Neural progenitor cell (in vitro differentiated cells): Measurements from ENCODE around the gene SNX8. TPM values are rescaled to one million over a fixed set of nuclear protein-coding genes. Genes with fewer than 3 reads are reported as not detected.

Experiments
- DNase-seq: peaks from one replicate; pipeline ENCODE4 v3.0.0-alpha.2; 2016; ENCODE audit warnings: low spot score
- H2AFZ ChIP-seq: fragments of 200-600 bp; sonication (generic); replicated peaks from 2 replicates; pipeline ENCODE4 v1.6.1; 2016; ENCODE audit warnings: antibody characterized with exemption
- H3F3A ChIP-seq: fragments of 200-600 bp; sonication (generic); 2 replicates; pipeline ENCODE4 v1.6.1; 2016; ENCODE audit warnings: antibody characterized with exemption, low read depth
- H3K27ac ChIP-seq: fragments of 200-600 bp; sonication (generic); 2 replicates; pipeline ENCODE4 v1.5.1; 2016; ENCODE audit warnings: mild to moderate bottlenecking
- H3K27me3 ChIP-seq: fragments of 200-600 bp; sonication (generic); 2 replicates; pipeline ENCODE4 v1.6.1; 2016; ENCODE audit warnings: mild to moderate bottlenecking, moderate library complexity
- H3K36me3 ChIP-seq: fragments of 200-600 bp; sonication (generic); 2 replicates; pipeline ENCODE4 v1.5.1; 2016
- H3K4me1 ChIP-seq: fragments of 200-600 bp; sonication (generic); 2 replicates; pipeline ENCODE4 v1.6.1; 2016; ENCODE audit warnings: mixed run types
- H3K4me2 ChIP-seq: fragments of 200-600 bp; sonication (generic); 2 replicates; pipeline ENCODE4 v1.6.1; 2016
- H3K4me3 ChIP-seq: fragments of 200-600 bp; sonication (generic); 2 replicates; pipeline ENCODE4 v1.5.1; 2016
- H3K79me2 ChIP-seq: fragments of 200-600 bp; sonication (generic); 2 replicates; pipeline ENCODE4 v1.6.1; 2016; ENCODE audit warnings: low read depth
- H3K9ac ChIP-seq: fragments of 200-600 bp; sonication (generic); 2 replicates; pipeline ENCODE4 v1.6.1; 2016
- H3K9me3 ChIP-seq: fragments of 200-600 bp; sonication (generic); 2 replicates; pipeline ENCODE4 v1.5.1; 2016; ENCODE audit warnings: low read depth
- H4K20me1 ChIP-seq: fragments of 200-600 bp; sonication (generic); 2 replicates; pipeline ENCODE4 v1.6.1; 2016; ENCODE audit warnings: low read depth
- H3K27ac Mint-ChIP-seq: 3 replicates; pipeline ENCODE4 v1.8.0; 2021; ENCODE audit warnings: mixed read lengths
- H3K27me3 Mint-ChIP-seq: 2 replicates; pipeline ENCODE4 v1.8.0; 2022; ENCODE audit warnings: low read depth, mild to moderate bottlenecking, inconsistent platforms, moderate library complexity, mixed read lengths; ENCODE audit not compliant: insufficient read depth
- H3K36me3 Mint-ChIP-seq: 3 replicates; pipeline ENCODE4 v1.8.0; 2021; ENCODE audit warnings: mixed read lengths
- H3K4me1 Mint-ChIP-seq: 3 replicates; pipeline ENCODE4 v1.8.0; 2021; ENCODE audit warnings: mixed read lengths
- H3K4me3 Mint-ChIP-seq: 3 replicates; pipeline ENCODE4 v1.8.0; 2021; ENCODE audit warnings: mild to moderate bottlenecking, moderate library complexity, mixed read lengths
- H3K9me3 Mint-ChIP-seq: 3 replicates; pipeline ENCODE4 v1.8.0; 2020; ENCODE audit warnings: mixed read lengths
- EZH2 ChIP-seq: fragments of 200-600 bp; sonication (generic); IDR thresholded peaks from 2 replicates; pipeline ENCODE4 v1.6.1; 2017; ENCODE audit warnings: antibody characterized with exemption, mild to moderate bottlenecking, moderate library complexity
- EZH2phosphoT487 ChIP-seq: fragments of 200-600 bp; sonication (generic); IDR thresholded peaks from 2 replicates; pipeline ENCODE4 v1.6.1; 2017; ENCODE audit warnings: antibody characterized with exemption
- total RNA-seq: library from RNA; depleted of rRNA; stranded (reverse); fragments of >200 nt; gene quantifications from 2 replicates; pipeline ENCODE4 v1.2.3, GENCODE V29; 2015; ENCODE audit warnings: low replicate concordance
- TF ChIP-seq, protein P1 (sequence below): fragments of 200-600 bp; sonication (generic); IDR thresholded peaks from 2 replicates; pipeline ENCODE4 v1.5.1; 2017; ENCODE audit warnings: antibody characterized with exemption, mild to moderate bottlenecking

The SNX8 gene
- total RNA-seq, 1 donor from 2014 or later, result 3.6 TPM

DNA sequence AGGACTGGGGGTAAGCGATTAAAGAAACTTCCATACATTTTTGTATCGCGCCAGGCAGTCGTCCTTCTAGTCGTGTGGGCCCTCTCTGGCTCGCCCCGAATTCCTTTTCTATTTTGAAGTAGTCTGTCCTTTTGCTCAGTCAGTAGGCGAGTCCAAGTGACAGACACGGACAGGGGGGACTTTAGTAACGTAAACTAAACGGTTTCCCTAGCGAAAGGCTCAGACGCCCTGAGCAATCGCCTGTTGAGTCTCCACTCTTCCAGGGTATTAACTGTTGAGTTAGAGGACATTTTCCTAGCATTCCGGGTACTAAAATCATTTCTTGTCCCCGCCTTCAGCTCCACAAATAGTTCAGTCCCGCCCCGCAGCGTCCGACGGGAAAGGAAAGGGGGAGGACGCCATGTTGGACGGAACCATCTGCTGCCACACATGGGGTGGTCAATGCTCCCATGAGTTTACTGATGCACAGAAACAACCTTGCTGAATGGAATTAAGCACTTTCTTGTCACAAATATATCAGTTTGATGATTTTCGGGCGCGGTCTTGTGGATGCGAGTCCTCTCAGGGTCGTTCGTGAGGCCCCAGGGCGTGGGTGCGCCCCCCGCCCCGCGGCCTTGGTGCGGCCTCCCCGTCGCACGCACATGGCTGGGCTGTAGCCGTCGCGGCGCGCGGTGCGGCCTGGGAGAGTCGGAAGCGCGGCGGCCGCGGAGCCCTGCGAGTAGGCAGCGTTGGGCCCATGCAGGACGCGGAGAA, 40.1 kb upstream of the SNX8 start, which contains the start of gene EIF3B:
Gene EIF3B, plus strand, starts transcription at position 642 of the 753 bp plus-strand sequence. Its CDS starts 95 bp downstream, at position 737.
- H2AFZ ChIP-seq, result peak within 1 kb of the TSS; percentile 100
- peak within 1 kb of the TSS; percentile 74 for H3K4me3 ChIP-seq
- peaks cover 44% of the 10 kb centered on the region for H4K20me1 ChIP-seq
- DNase-seq, result peak; percentile 96
- H3K4me2 ChIP-seq, result peak within 1 kb of the TSS; percentile 82
- no peaks in the 10 kb centered on the region for H3K9me3 Mint-ChIP-seq
- H3K27ac Mint-ChIP-seq, result peak within 1 kb of the TSS; percentile 100
- peak within 1 kb of the TSS; percentile 94 for H3K4me3 Mint-ChIP-seq
- H3K4me1 ChIP-seq, result peaks cover 14% of the 10 kb centered on the region
- H3K9ac ChIP-seq, result peak within 1 kb of the TSS; percentile 100
- peaks cover 3% of the 10 kb centered on the region for H3K36me3 Mint-ChIP-seq
- H3K9me3 ChIP-seq, result no peaks in the 10 kb centered on the region
- H3F3A ChIP-seq, result no peaks in the 10 kb centered on the region
- H3K4me1 Mint-ChIP-seq, result peaks cover 17% of the 10 kb centered on the region
- TF ChIP-seq, protein P1, sequence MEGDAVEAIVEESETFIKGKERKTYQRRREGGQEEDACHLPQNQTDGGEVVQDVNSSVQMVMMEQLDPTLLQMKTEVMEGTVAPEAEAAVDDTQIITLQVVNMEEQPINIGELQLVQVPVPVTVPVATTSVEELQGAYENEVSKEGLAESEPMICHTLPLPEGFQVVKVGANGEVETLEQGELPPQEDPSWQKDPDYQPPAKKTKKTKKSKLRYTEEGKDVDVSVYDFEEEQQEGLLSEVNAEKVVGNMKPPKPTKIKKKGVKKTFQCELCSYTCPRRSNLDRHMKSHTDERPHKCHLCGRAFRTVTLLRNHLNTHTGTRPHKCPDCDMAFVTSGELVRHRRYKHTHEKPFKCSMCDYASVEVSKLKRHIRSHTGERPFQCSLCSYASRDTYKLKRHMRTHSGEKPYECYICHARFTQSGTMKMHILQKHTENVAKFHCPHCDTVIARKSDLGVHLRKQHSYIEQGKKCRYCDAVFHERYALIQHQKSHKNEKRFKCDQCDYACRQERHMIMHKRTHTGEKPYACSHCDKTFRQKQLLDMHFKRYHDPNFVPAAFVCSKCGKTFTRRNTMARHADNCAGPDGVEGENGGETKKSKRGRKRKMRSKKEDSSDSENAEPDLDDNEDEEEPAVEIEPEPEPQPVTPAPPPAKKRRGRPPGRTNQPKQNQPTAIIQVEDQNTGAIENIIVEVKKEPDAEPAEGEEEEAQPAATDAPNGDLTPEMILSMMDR, result no peak
- TF ChIP-seq EZH2phosphoT487, result no peak
- TF ChIP-seq EZH2, result no peak
- H3K27me3 Mint-ChIP-seq, result peaks cover 18% of the 10 kb centered on the region
- no peaks in the 10 kb centered on the region for H3K27me3 ChIP-seq
- H3K36me3 ChIP-seq, result no peaks in the 10 kb centered on the region
- H3K27ac ChIP-seq, result peak within 1 kb of the TSS; percentile 100
- H3K79me2 ChIP-seq, result peaks cover 85% of the 10 kb centered on the region

DNA sequence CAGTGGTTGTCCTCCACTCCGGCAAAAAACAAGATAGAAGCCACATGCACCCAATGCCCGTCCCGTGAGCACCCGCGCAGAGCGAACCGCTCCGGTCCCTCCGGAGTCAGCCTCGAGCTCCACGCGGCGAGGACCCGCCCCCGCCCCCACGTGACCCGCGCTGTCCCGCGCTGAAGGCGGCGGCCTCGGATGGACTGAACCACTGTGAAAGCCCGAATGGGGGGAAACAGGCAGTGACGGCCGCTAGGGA, 39.6 kb upstream of the SNX8 start:
- peak overlapping the region; percentile 94 for H3K4me3 Mint-ChIP-seq
- peaks cover 85% of the 10 kb centered on the region for H3K79me2 ChIP-seq
- H3F3A ChIP-seq, result no peaks in the 10 kb centered on the region
- H3K9ac ChIP-seq, result peak overlapping the region; percentile 100
- peak overlapping the region; percentile 100 for H3K27ac ChIP-seq
- H3K36me3 ChIP-seq, result no peaks in the 10 kb centered on the region
- peak overlapping the region; percentile 100 for H2AFZ ChIP-seq
- H3K4me2 ChIP-seq, result peak overlapping the region; percentile 70
- peak overlapping the region; percentile 74 for H3K4me3 ChIP-seq
- H3K9me3 Mint-ChIP-seq, result no peaks in the 10 kb centered on the region
- peak overlapping the region; percentile 100 for H3K27ac Mint-ChIP-seq
- peaks cover 14% of the 10 kb centered on the region for H3K4me1 ChIP-seq
- no peaks in the 10 kb centered on the region for H3K9me3 ChIP-seq
- TF ChIP-seq, protein P1, result no peak
- TF ChIP-seq EZH2phosphoT487, result no peak
- TF ChIP-seq EZH2, result no peak
- peaks cover 18% of the 10 kb centered on the region for H3K27me3 Mint-ChIP-seq
- H3K4me1 Mint-ChIP-seq, result peaks cover 17% of the 10 kb centered on the region
- no peaks in the 10 kb centered on the region for H3K27me3 ChIP-seq
- peak; percentile 93 for DNase-seq
- peaks cover 39% of the 10 kb centered on the region for H4K20me1 ChIP-seq
- peaks cover 3% of the 10 kb centered on the region for H3K36me3 Mint-ChIP-seq

DNA sequence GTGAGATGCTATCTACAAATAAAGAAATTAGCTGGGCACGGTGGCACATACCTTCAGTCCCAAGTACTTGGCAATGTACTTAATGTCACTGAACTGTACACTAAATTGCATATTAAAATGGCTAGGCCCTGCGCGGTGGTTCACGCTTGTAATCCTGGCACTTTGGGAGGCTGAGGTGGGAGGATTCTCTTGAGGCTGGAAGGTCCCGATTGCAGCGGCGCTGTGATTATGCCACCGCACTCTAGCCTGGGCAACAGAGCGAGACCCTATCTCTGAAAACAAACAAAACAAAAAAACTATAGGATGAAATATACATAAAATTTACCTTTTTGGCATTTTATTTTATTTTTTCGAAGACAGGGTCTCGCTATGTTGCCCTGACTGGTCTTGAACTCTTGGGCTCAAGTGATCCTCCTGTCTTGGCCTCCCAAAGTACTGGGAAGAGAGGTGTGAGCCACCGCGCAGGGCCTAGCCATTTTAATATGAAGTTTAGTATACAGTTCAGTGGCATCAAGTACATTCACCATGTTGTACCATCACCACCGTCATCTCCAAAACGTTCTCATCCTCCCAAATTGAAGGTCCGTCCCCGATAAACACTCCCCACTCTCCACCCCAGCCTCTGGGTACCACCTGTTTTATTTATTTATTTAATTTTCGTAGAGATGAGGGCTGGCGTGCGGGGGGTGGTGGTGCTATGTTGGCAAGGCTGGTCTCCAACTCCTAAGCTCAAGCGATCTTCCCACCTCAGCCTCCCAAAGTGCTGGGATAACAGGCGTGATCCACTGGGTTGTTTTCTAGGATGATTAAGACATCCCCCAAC, 39.1 kb upstream of the SNX8 start:
- Mint-ChIP-seq H3K4me1 (peaks cover 17% of the 10 kb centered on the region), H3K27ac (peak overlapping the region; percentile 100), H3K9me3 (no peaks in the 10 kb centered on the region), H3K36me3 (peaks cover 3% of the 10 kb centered on the region), H3K4me3 (peak overlapping the region; percentile 94), H3K27me3 (peaks cover 18% of the 10 kb centered on the region)
- TF ChIP-seq EZH2, result no peak
- TF ChIP-seq EZH2phosphoT487, result no peak
- TF ChIP-seq, protein P1, result no peak
- Histone ChIP-seq H3K4me2 (peak overlapping the region; percentile 70), H3K36me3 (no peaks in the 10 kb centered on the region), H2AFZ (peak overlapping the region; percentile 100), H4K20me1 (peaks cover 34% of the 10 kb centered on the region), H3K27me3 (no peaks in the 10 kb centered on the region), H3F3A (no peaks in the 10 kb centered on the region), H3K9ac (peak overlapping the region; percentile 100), H3K9me3 (no peaks in the 10 kb centered on the region), H3K4me1 (peaks cover 14% of the 10 kb centered on the region), H3K79me2 (peaks cover 80% of the 10 kb centered on the region), H3K27ac (no peak overlapping the region), H3K4me3 (peak overlapping the region; percentile 74)
- no peak for DNase-seq
